GM19238 (cell line): ENCODE results near the gene GRID2.
"Not testable (repeated sequence)": the region's sequence is repeated elsewhere in the genome, so short reads cannot be mapped to it uniquely, and the experiment has no call there.

Experiments
- DNase-seq: peaks from one replicate; pipeline ENCODE4 v3.0.0; 2011; ENCODE audit warnings: low spot score; ENCODE audit not compliant: insufficient read length

GRID2 gene

DNA sequence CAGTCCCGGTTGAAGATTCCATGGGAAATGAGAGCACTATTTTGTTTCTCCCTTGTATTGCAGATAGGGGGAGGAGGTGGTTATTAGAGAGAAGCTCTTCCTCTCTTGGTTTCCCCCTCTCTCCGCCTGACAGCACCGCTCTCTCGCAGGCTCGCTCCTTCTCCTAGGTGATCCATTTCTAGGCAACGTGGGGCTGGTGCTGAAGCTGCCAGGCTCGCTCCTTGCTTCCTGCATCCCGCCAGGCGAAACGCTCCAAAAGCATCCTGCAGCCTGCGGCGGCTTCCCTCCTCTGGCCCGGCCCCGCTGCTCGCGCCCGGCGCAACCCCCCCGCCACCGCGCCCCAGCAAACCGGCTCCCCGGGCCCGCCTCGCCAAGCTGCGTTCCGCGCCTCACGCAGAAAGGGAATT is at the start of gene GRID2:
Gene GRID2 (plus strand): TSS at position 346 of the 407 bp plus-strand sequence.
- DNase-seq, result no peak

- DNase-seq, result no peak
These were observed 49.6 kb upstream of the GRID2 start for GRCh38 chr4:92253986-92254671.

GRCh38 chr4:92254767-92255442 is 48.9 kb upstream of the GRID2 start:
- DNase-seq, result no peak

DNA sequence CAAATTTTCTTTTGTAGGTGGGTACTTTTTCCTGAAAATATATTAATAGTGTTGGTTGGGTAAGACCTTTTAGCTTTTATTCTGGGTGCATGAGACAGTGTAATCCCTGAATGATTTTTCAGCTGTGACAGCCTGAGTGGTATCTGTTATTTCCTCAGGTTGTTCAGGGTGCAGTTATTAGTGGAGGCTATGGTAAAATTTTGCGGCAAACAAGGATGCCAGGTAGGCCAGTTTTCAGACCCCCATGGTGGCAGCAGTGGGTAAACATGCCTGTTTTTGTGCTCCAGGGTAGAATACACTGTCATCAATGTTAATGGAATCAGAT is 47.9 kb upstream of the GRID2 start:
- DNase-seq, result no peak

- DNase-seq, result no peak
These were observed 45.6 kb upstream of the GRID2 start for GRCh38 chr4:92257931-92258857.

DNA sequence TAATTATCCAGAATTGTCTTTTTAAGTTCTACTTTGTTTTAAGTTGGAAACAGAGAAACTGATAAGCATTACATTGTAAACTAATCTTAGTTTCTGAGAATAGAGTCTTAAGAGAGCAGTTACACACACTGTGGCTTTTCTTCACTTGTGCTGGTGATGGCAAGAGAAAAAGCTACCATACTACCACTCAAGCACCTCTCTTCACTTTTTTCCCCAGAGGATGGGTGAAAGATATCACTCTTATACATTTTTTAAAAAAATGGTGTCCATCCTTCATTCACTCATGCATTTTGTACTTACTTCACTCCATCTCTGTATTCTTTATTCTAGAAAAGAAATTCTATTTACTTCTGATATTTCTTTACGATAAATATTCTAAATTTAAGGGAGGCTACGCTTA is 42.5 kb upstream of the GRID2 start:
- no peak for DNase-seq

DNA sequence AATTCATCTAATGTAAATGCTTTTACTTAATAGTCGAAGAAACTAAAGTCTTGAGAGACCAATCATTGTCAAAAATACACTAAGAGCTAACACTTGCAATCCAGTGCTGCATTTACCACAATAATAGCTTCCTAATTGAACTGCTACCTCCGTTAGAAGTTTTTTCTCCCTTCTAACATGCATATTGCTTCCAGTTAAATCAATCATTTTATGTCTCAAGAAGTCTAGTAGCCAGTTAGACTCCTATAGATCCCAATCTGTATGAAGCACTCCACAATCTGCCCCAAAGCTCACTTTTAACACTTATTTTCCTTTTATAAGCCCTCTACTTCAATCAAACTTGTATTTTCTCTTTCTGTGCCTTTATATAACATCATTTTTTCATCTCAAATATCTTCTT is 41.4 kb upstream of the GRID2 start:
- DNase-seq, result no peak

- DNase-seq, result no peak
These were observed 40.8 kb upstream of the GRID2 start for GRCh38 chr4:92263010-92263409.

DNA sequence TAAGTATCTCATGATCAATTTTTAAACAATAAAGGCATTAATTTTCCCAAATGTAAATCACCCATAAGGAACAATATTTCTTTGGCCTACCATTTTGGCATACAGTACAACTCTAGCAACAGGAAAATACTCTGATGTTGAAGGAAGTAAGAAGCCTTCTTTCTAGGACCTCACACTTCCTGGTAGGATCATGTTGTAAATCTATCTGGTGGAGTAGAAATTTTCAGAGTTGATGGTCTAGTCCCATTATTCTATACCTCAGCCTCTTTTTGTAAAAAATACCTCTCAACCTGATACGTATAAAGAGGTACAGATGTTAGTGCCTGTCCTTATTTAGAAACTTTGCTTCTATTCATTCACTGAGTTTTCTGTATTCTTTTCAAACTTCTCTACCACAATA is 40.2 kb upstream of the GRID2 start:
- DNase-seq, result no peak

- DNase-seq, result no peak
These were observed 39.6 kb upstream of the GRID2 start for GRCh38 chr4:92264163-92264562.

GRCh38 chr4:92265021-92265420 is 38.7 kb upstream of the GRID2 start:
- no peak for DNase-seq

GRCh38 chr4:92265798-92266197 is 38.0 kb upstream of the GRID2 start:
- DNase-seq, result no peak

DNA sequence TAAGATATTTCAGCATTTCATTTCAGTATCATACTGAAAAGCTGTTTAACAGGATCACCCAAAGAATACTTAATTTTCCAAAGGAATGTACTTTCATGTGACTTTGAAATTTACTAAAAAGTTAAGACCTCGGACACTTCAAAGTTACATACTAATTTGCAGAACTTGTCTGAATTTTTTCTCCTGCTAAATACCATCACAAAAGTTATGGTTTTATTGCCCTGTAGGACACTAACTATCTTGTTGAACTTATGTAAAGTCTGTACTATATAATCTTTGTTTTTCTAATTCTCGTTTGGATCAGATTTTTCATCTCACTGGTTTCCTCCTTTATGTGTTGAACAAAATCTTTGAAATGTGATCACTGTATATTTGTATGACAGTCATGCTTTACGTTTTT is 37.2 kb upstream of the GRID2 start:
- no peak for DNase-seq

DNA sequence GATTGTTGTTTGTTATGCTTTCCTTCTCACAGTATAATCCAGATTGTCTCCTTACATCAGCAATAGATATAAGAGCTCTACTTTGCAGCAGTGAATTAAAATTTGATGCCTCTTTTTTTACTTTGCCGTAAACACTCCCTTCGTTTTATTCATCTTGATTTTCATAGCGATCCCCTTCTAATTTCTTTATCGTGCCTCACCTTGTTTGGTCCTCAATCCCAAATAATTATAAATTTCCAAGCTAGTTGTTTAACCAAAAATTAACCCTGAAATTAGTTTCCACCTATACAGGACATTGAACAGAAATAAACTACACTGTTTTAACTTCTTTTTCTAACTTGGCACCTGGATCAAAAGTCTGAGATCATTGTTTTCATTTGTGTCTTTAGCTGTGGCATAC is 35.1 kb upstream of the GRID2 start:
- no peak for DNase-seq

- DNase-seq, result no peak
These were observed 32.9 kb upstream of the GRID2 start for GRCh38 chr4:92270908-92271307.

- DNase-seq, result not testable (repeated sequence)
These were observed 32.2 kb upstream of the GRID2 start for GRCh38 chr4:92271551-92271950.

- not testable (repeated sequence) for DNase-seq
These were observed 26.5 kb upstream of the GRID2 start for GRCh38 chr4:92277057-92277881.

GRCh38 chr4:92279296-92279695 is 24.5 kb upstream of the GRID2 start:
- DNase-seq, result no peak

GRCh38 chr4:92299152-92299551 is 4.6 kb upstream of the GRID2 start:
- no peak for DNase-seq

- no peak for DNase-seq
These were observed 355 bp downstream of the GRID2 start for GRCh38 chr4:92304121-92304520.

DNA sequence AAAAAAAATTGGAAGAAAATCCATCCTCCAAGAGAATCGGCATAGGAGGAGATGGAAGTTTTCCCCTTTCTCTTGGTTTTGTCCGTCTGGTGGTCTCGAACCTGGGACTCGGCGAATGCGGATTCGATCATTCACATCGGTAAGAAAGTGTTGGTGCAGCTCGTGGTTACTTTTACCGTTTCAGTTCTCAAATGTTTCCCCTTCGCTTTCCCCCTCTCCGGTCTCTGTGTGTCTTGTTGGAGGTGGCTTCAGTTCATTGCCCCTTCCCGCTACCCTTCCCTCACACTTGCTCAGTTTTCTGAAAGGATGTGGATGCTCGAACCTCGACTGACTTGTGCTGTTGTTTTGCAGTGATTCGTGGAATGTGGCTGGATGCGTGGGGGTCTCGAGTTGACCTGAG is 840 bp downstream of the GRID2 start:
- DNase-seq, result no peak
